Adipocyte (in vitro differentiated cells): ENCODE measurements around the gene SLC25A22.

Experiments used
- DNase-seq: peaks from one replicate; pipeline ENCODE4 v3.0.0-alpha.2; 2015; ENCODE audit warnings: low read depth
- H3K27me3 ChIP-seq: replicated peaks from 2 replicates; pipeline ENCODE4 v1.7.0; 2013; ENCODE audit warnings: mild to moderate bottlenecking, low read length, moderate library complexity; ENCODE audit not compliant: control insufficient read depth, insufficient read depth
- H3K36me3 ChIP-seq: 2 replicates; pipeline ENCODE4 v1.7.0; 2013; ENCODE audit warnings: low read length, mild to moderate bottlenecking, moderate library complexity; ENCODE audit not compliant: control insufficient read depth, insufficient read depth, severe bottlenecking
- H3K4me1 ChIP-seq: 2 replicates; pipeline ENCODE4 v1.7.0; 2013; ENCODE audit warnings: mild to moderate bottlenecking, low read length, moderate library complexity; ENCODE audit not compliant: control insufficient read depth, insufficient read depth
- H3K4me3 ChIP-seq: 2 replicates; pipeline ENCODE4 v1.7.0; 2013; ENCODE audit warnings: mild to moderate bottlenecking, low read length, moderate library complexity
- H3K9ac ChIP-seq: 2 replicates; pipeline ENCODE4 v1.7.0; 2013; ENCODE audit warnings: mild to moderate bottlenecking, low read length, moderate library complexity
- H3K9me3 ChIP-seq: 2 replicates; pipeline ENCODE4 v1.7.0; 2013; ENCODE audit warnings: mild to moderate bottlenecking, low read length, moderate library complexity; ENCODE audit not compliant: control insufficient read depth

The SLC25A22 gene

DNA sequence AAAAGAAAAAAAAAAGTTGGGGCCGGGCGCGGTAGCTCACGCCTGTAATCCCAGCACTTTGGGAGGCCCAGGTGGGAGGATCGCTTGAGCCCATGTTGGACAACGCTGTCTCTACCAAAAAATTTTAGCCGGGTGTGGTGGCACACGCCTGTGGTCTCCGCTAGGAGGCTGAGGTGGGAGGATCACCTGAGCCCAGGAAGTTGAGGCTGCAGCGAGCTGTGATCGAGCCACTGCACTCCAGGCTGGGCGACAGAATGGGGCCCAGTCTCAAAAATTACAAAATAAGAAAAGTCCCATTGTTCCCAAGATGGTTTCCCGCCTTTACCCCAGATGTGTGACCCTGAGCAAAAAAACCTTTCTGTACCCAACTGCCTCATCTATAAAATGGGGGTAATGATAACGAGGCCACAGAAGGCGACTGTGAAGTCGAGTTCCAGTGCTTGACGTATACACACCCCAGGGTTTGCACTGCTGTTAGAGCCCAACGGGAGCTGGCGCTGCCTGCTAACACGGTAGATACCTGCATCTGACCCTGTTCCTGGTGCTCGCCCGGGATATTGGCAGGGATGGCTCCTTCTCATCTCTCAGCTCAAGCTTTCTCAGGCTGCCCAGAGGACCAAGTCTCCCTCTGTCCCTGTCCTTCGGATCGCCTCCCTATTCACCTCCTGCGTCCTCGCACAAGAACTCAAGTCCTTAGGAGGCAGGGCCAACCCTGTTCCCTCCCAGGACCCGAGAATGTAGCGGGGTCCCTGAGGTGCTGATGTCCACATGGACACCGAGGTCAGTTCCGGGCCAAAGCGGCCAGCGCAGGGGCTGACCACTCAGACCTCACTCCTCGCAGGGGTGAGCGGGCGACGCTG lies 10.6 kb upstream of the SLC25A22 start:
- peaks cover 31% of the 10 kb centered on the region for H3K36me3 ChIP-seq
- H3K27me3 ChIP-seq: no peaks in the 10 kb centered on the region
- peak overlapping the region; percentile 99 for H3K9ac ChIP-seq
- H3K4me1 ChIP-seq: peaks cover 51% of the 10 kb centered on the region
- peak overlapping the region; percentile 89 for H3K4me3 ChIP-seq
- no peaks in the 10 kb centered on the region for H3K9me3 ChIP-seq
- DNase-seq: no peak

DNA sequence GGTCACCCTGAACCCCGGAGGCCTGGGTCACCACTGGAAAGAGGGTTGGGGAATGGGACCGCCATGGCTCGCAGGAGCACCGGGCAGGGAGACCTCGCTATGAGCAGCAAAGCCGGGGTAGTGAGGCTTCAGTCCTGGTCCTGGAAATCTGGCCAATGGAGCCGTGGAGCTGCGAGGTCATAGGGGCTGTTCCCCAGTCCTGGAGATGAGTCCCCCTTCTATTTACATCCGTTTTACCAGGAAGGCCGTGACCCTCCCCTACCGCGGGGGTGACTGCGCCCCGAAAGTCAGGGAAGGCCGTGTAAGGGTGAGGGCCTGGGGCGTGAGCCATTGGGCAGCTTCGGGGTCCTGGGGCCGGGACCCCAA lies 6.5 kb upstream of the SLC25A22 start:
- peak overlapping the region; percentile 88 for H3K9ac ChIP-seq
- H3K36me3 ChIP-seq: peaks cover 29% of the 10 kb centered on the region

GRCh38 chr11:803770-804598 lies 5.9 kb upstream of the SLC25A22 start:
- H3K4me3 ChIP-seq: peak overlapping the region; percentile 82
- peak; percentile 33 for DNase-seq
- H3K27me3 ChIP-seq: no peaks in the 10 kb centered on the region

More for the DNA sequence above, 6.5 kb upstream of the SLC25A22 start:
- DNase-seq: no peak
- H3K9me3 ChIP-seq: no peaks in the 10 kb centered on the region
- no peaks in the 10 kb centered on the region for H3K27me3 ChIP-seq
- H3K4me1 ChIP-seq: peaks cover 26% of the 10 kb centered on the region
- H3K4me3 ChIP-seq: peak overlapping the region; percentile 82

DNA sequence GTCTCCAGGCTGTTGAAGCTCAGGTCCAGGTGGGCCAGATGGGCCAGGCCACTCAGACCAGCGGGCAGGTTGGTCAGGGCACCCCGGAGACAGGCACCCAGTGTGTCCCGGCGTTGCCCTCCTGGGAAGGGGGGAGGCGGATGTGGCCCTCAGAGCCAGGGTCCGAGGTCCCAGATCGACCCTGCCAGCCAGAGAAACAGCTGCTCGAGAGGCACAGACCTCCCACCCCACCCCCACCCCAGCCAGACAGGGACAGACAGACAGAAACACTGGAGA lies 5.3 kb upstream of the SLC25A22 start:
- H3K9ac ChIP-seq: peak overlapping the region; percentile 88
- no peaks in the 10 kb centered on the region for H3K9me3 ChIP-seq
- peaks cover 33% of the 10 kb centered on the region for H3K36me3 ChIP-seq
- no peaks in the 10 kb centered on the region for H3K27me3 ChIP-seq
- no peak for DNase-seq
- H3K4me3 ChIP-seq: no peak overlapping the region
- peaks cover 22% of the 10 kb centered on the region for H3K4me1 ChIP-seq

More at GRCh38 chr11:803770-804598, 5.9 kb upstream of the SLC25A22 start:
- peak overlapping the region; percentile 88 for H3K9ac ChIP-seq
- H3K4me1 ChIP-seq: peaks cover 26% of the 10 kb centered on the region
- peaks cover 33% of the 10 kb centered on the region for H3K36me3 ChIP-seq
- no peaks in the 10 kb centered on the region for H3K9me3 ChIP-seq

GRCh38 chr11:802693-803466 lies 4.8 kb upstream of the SLC25A22 start:
- peaks cover 33% of the 10 kb centered on the region for H3K36me3 ChIP-seq
- H3K4me1 ChIP-seq: peaks cover 20% of the 10 kb centered on the region
- peak overlapping the region; percentile 88 for H3K9ac ChIP-seq
- H3K4me3 ChIP-seq: no peak overlapping the region
- H3K27me3 ChIP-seq: no peaks in the 10 kb centered on the region
- H3K9me3 ChIP-seq: no peaks in the 10 kb centered on the region
- DNase-seq: no peak

- Histone ChIP-seq H3K36me3 (peaks cover 33% of the 10 kb centered on the region), H3K4me1 (peaks cover 20% of the 10 kb centered on the region), H3K27me3 (no peaks in the 10 kb centered on the region), H3K9ac (no peak overlapping the region), H3K4me3 (no peak overlapping the region), H3K9me3 (no peaks in the 10 kb centered on the region)
- no peak for DNase-seq
These were observed 4.0 kb upstream of the SLC25A22 start for GRCh38 chr11:802018-802617.

- DNase-seq: no peak
- Histone ChIP-seq H3K4me1 (peaks cover 29% of the 10 kb centered on the region), H3K9me3 (no peaks in the 10 kb centered on the region), H3K9ac (no peak overlapping the region), H3K4me3 (no peak overlapping the region), H3K27me3 (no peaks in the 10 kb centered on the region), H3K36me3 (peaks cover 33% of the 10 kb centered on the region)
These were observed 3.2 kb upstream of the SLC25A22 start for GRCh38 chr11:801097-801780.

- DNase-seq: no peak
- H3K9ac ChIP-seq: no peak overlapping the region
- H3K36me3 ChIP-seq: peaks cover 33% of the 10 kb centered on the region
- H3K4me1 ChIP-seq: peaks cover 24% of the 10 kb centered on the region
- H3K4me3 ChIP-seq: no peak overlapping the region
- H3K9me3 ChIP-seq: no peaks in the 10 kb centered on the region
- H3K27me3 ChIP-seq: no peaks in the 10 kb centered on the region
These were observed 2.4 kb upstream of the SLC25A22 start for GRCh38 chr11:800473-800872.

DNA sequence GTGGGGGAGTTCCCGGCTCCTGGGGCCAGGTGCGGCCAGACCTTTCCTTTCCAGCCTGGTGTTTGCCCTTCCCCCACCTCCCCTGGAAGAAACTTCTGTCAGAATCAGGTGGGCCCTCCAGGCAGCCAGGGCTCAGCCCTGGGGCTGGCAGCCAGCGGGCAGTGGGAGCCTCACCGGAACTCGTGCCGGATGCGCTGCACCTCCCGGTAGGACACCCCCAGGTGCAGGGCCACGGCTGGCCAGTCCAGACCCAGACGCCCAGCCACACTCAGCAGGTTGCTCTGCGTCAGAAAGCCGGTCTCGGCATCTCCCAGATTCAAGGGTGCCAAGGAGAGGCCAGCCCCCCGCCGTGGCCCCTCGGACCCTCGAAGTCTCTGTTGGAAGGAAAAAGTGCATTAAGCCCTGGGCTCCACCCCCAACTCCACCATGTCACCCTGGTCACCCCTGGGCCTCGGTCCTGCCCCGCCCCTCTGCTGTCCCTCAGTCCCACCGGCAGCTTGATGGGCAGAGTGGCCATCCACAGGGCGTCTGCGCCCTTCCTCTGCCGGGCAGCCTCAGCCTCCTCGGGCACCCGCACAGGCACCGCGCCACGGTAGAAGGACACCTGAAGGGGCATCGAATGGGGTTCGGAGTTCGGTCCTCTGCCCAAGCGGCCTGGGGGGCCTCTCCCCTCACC lies 1.7 kb upstream of the SLC25A22 start:
- DNase-seq: no peak
- Histone ChIP-seq H3K4me1 (peaks cover 23% of the 10 kb centered on the region), H3K27me3 (no peaks in the 10 kb centered on the region), H3K9me3 (no peaks in the 10 kb centered on the region), H3K9ac (no peak overlapping the region), H3K4me3 (no peak overlapping the region), H3K36me3 (peaks cover 33% of the 10 kb centered on the region)
